ENCODE data around the gene TGFB1I1. TPM values are rescaled to one million over a fixed set of nuclear protein-coding genes. Genes with fewer than 3 reads are reported as not detected.

TGFB1I1 gene
- not detected in 2 replicates for polyA plus RNA-seq

GRCh38 chr16:31471875-31472708 is at the start of gene TGFB1I1:
Gene TGFB1I1 (plus strand): TSS chr16:31472152. CDS start chr16:31472189, 37 bp downstream.

GRCh38 chr16:31428279-31428597 is 43.7 kb upstream of the TGFB1I1 start, which contains the start of gene COX6A2:
Gene COX6A2 (minus strand): TSS chr16:31428360. CDS start chr16:31428325, 35 bp downstream.

GRCh38 chr16:31458844-31459686 is 12.9 kb upstream of the TGFB1I1 start, which contains the start of gene ARMC5:
Gene ARMC5 (plus strand): TSS chr16:31459501. CDS start chr16:31459525, 24 bp downstream.

GRCh38 chr16:31483081-31483480 is 11.1 kb downstream of the TGFB1I1 start, which contains the start of gene SLC5A2:
Gene SLC5A2 (plus strand): TSS chr16:31483123. CDS start chr16:31483137, 14 bp downstream.

GRCh38 chr16:31507929-31508705 is 36.2 kb downstream of the TGFB1I1 start, which contains the start of gene RUSF1:
Gene RUSF1 (minus strand): TSS chr16:31508391. CDS start chr16:31508373, 18 bp downstream.

Other genes starting within 250 kb of the TGFB1I1 start
- gene ITGAM, start 212.2 kb upstream of the TGFB1I1 start, polyA plus RNA-seq = not detected in 2 replicates
- 0.28 TPM in 1 of 2 replicates, not detected in the other for gene ITGAX, start 117.0 kb upstream of the TGFB1I1 start, polyA plus RNA-seq
- gene ITGAD, start 78.8 kb upstream of the TGFB1I1 start, polyA plus RNA-seq = not detected in 2 replicates
- gene COX6A2, start 43.8 kb upstream of the TGFB1I1 start, polyA plus RNA-seq = 2.4 and 2.8 TPM in 2 replicates
- gene ZNF843, start 29.4 kb upstream of the TGFB1I1 start, polyA plus RNA-seq = 0.20 and 0.83 TPM in 2 replicates
- gene ARMC5, start 12.7 kb upstream of the TGFB1I1 start, polyA plus RNA-seq = 0.35 and 2.5 TPM in 2 replicates
- 8.3 and 9.3 TPM in 2 replicates for gene SLC5A2, start 11.0 kb downstream of the TGFB1I1 start, polyA plus RNA-seq
- 5.2 and 12.1 TPM in 2 replicates for gene RUSF1, start 36.2 kb downstream of the TGFB1I1 start, polyA plus RNA-seq
- gene AHSP, start 55.7 kb downstream of the TGFB1I1 start, polyA plus RNA-seq = not detected in 2 replicates

Measured in Purkinje cell (primary cell).